ENCODE results near the gene BCAS4.

The BCAS4 gene

GRCh38 chr20:50810842-50811241, 16.0 kb downstream of the BCAS4 start:
- TF ChIP-seq, protein P1, sequence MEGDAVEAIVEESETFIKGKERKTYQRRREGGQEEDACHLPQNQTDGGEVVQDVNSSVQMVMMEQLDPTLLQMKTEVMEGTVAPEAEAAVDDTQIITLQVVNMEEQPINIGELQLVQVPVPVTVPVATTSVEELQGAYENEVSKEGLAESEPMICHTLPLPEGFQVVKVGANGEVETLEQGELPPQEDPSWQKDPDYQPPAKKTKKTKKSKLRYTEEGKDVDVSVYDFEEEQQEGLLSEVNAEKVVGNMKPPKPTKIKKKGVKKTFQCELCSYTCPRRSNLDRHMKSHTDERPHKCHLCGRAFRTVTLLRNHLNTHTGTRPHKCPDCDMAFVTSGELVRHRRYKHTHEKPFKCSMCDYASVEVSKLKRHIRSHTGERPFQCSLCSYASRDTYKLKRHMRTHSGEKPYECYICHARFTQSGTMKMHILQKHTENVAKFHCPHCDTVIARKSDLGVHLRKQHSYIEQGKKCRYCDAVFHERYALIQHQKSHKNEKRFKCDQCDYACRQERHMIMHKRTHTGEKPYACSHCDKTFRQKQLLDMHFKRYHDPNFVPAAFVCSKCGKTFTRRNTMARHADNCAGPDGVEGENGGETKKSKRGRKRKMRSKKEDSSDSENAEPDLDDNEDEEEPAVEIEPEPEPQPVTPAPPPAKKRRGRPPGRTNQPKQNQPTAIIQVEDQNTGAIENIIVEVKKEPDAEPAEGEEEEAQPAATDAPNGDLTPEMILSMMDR (IDR thresholded peaks at IDR 0.05; ENCODE audit: low read depth, low read length) = no peak
- no peaks in the 10 kb centered on the region for H3K27me3 ChIP-seq (ENCODE audit: insufficient read depth, low read depth, severe bottlenecking)
- peaks cover 2% of the 10 kb centered on the region for H3K9me3 ChIP-seq (ENCODE audit: severe bottlenecking)
- no peak overlapping the region for H3K27ac ChIP-seq
- no peak overlapping the region for H3K4me3 ChIP-seq (ENCODE audit: low read depth, low read length)
- no peak for DNase-seq
- H3K36me3 ChIP-seq = no peaks in the 10 kb centered on the region

GRCh38 chr20:50813101-50813643, 18.3 kb downstream of the BCAS4 start:
- Histone ChIP-seq H3K9me3 (ENCODE audit: severe bottlenecking) (peaks cover 2% of the 10 kb centered on the region), H3K27ac (no peak overlapping the region), H3K27me3 (ENCODE audit: insufficient read depth, low read depth, severe bottlenecking) (no peaks in the 10 kb centered on the region), H3K4me3 (ENCODE audit: low read depth, low read length) (no peak overlapping the region), H3K36me3 (no peaks in the 10 kb centered on the region)
- no peak for DNase-seq
- TF ChIP-seq, protein P1 (IDR thresholded peaks at IDR 0.05; ENCODE audit: low read depth, low read length) = no peak

DNA sequence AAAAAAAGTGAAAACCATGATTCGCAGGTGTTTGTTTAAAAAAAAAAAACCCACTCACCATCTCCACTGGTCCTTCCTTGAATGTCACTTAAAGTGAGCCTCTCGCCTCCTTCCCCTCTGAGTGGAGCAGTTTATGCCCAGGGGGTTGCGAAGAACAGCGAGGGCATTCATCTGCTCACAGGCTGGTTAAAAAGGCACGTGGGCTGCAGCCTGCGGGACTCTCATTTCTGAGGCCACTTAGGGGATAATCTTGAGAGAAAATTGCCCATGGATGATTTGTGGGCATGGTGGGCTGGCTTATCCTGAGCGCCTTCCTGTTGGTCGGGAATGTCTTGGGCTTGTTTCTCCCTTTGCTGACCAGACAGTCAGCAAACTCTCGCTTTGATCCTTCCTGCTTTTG, 18.9 kb downstream of the BCAS4 start:
- peaks cover 2% of the 10 kb centered on the region for H3K9me3 ChIP-seq (ENCODE audit: severe bottlenecking)
- no peak overlapping the region for H3K4me3 ChIP-seq (ENCODE audit: low read depth, low read length)
- no peaks in the 10 kb centered on the region for H3K27me3 ChIP-seq (ENCODE audit: insufficient read depth, low read depth, severe bottlenecking)
- DNase-seq = no peak
- no peak overlapping the region for H3K27ac ChIP-seq
- TF ChIP-seq, protein P1 (IDR thresholded peaks at IDR 0.05; ENCODE audit: low read depth, low read length) = no peak
- no peaks in the 10 kb centered on the region for H3K36me3 ChIP-seq

DNA sequence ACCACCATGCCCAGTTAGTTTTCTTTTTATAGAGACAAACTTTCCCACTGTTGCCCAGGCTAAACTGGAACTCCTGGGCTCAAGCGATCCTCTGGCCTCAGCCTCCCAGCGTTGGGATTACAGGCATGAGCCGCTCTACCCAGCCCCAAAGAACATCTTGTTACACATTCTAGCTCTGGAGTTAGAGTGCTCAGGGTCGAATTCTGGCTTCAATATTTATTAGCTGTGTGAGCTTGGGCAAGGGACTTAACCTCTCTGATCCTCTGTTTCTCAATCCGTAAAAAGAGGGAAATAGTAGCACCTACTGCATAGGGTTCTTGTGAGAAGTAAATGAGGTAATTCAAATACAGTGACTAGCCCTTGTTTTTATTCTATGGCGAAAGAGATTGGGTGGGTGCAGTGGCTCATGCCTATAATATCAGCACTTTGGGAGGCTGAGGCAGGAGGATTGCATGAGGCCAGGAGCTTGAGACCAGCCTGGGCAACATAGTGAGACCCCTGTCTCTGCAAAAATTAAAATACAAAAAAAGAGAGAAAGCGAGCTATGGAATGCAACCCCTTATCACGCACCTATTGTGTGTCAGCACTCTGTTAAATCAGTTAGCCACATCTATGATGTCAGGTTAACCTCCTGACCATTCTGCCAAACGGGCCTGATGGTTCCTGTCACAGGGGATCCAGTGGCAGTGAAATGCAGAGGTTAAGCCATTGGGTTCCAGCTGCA, 19.7 kb downstream of the BCAS4 start:
- Histone ChIP-seq H3K36me3 (no peaks in the 10 kb centered on the region), H3K9me3 (ENCODE audit: severe bottlenecking) (peaks cover 2% of the 10 kb centered on the region), H3K4me3 (ENCODE audit: low read depth, low read length) (no peak overlapping the region), H3K27me3 (ENCODE audit: insufficient read depth, low read depth, severe bottlenecking) (no peaks in the 10 kb centered on the region), H3K27ac (no peak overlapping the region)
- no peak for DNase-seq
- TF ChIP-seq, protein P1 (IDR thresholded peaks at IDR 0.05; ENCODE audit: low read depth, low read length) = no peak

DNA sequence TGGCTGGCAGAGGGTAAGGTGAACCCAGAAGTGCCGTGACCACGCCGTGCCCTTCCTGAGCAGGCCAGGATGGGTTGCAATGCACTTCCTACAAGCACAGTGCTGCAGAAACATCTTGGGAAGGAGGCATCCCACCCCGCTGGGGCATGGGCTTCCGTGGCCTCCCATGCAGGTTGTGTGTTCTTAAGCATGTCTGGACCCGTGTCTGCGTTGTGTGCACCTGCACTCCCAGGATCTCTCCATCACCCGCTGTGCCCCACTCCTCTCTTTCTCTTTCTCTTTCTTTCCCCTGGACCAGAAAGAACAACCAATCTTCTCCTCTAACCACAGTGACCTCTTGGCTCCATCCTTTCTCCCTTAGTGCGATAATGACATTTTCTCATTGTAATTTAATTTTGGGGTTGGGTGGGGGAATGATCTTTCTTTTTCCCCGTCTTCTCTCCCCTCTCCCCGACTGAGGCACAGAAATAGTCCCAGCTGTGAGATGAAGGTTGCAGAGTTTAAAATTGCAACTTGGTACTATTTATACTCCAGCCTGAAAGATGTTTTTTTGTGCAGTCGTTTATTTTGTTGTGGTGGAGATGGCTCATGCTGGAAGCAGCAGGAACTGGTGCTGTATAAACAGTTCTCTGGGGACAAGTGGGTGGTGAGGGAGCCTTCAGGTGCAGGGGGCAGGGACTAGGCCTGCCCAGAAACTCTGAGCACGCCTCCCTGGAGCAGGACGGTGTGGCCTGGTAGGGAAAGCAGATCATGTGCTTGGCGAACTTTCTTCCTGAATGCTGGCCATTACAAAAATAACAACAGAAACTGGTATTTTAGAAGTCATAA, 20.5 kb downstream of the BCAS4 start:
- DNase-seq = no peak
- Histone ChIP-seq H3K27me3 (ENCODE audit: insufficient read depth, low read depth, severe bottlenecking) (no peaks in the 10 kb centered on the region), H3K9me3 (ENCODE audit: severe bottlenecking) (no peaks in the 10 kb centered on the region), H3K4me3 (ENCODE audit: low read depth, low read length) (no peak overlapping the region), H3K36me3 (no peaks in the 10 kb centered on the region), H3K27ac (no peak overlapping the region)
- TF ChIP-seq, protein P1 (IDR thresholded peaks at IDR 0.05; ENCODE audit: low read depth, low read length) = no peak

All from WERI-Rb-1 (cell line).